Activated CD4-positive, alpha-beta T cell treated with anti-CD3 and anti-CD28 coated beads for 36 hours (primary cell): Measurements from ENCODE around the gene ESYT2. TPM values are rescaled to one million over a fixed set of nuclear protein-coding genes. Genes with fewer than 3 reads are reported as not detected.
"Not testable (repeated sequence)": the region's sequence is repeated elsewhere in the genome, so short reads cannot be mapped to it uniquely, and the experiment has no call there.

Source experiments
- ATAC-seq: fragments of 200-7000 bp; cut with Tn5 transposase; one replicate; pipeline ENCODE4 v1.10.0; 2021; ENCODE audit warnings: mild to moderate bottlenecking, moderate library complexity
- CTCF ChIA-PET: fragments of 350-600 bp; sonication (Branson Sonifier 250); formaldehyde crosslinking; loops from one replicate; lab custom pipeline; 2021; ENCODE audit warnings: antibody characterized with exemption; lab: Charles Lee
- POLR2A ChIA-PET: fragments of 350-600 bp; sonication (Branson Sonifier 250); formaldehyde crosslinking; loops from one replicate; lab custom pipeline; 2021; ENCODE audit warnings: antibody characterized with exemption, inconsistent platforms; lab: Charles Lee
- DNase-seq: peaks from one replicate; pipeline ENCODE4 v3.0.0-alpha.2; 2020
- H3K27ac Mint-ChIP-seq: one replicate; pipeline ENCODE4 v1.8.0; 2021; ENCODE audit warnings: mixed read lengths
- H3K27me3 Mint-ChIP-seq: one replicate; pipeline ENCODE4 v1.8.0; 2021; ENCODE audit warnings: mixed read lengths
- H3K36me3 Mint-ChIP-seq: one replicate; pipeline ENCODE4 v1.8.0; 2021; ENCODE audit warnings: low read depth, mixed read lengths
- H3K4me1 Mint-ChIP-seq: one replicate; pipeline ENCODE4 v1.8.0; 2021; ENCODE audit warnings: mixed read lengths
- H3K4me3 Mint-ChIP-seq: one replicate; pipeline ENCODE4 v1.8.0; 2021; ENCODE audit warnings: mild to moderate bottlenecking, moderate library complexity, mixed read lengths
- H3K9me3 Mint-ChIP-seq: one replicate; pipeline ENCODE4 v1.8.0; 2021; ENCODE audit warnings: low read depth, mixed read lengths
- intact Hi-C, 2 experiments: fragments of 100-400 bp; cut with DNase I in 1 of 2; cut with micrococcal nuclease in 1 of 2; formaldehyde crosslinking; loops; one replicate each; pipeline versions ENCODE4 v1.14.2 to v1.15.1; 2022 to 2024; cut with DNase I, micrococcal nuclease
- total RNA-seq, 2 experiments: library from RNA; stranded (reverse); gene quantifications; one replicate each; pipeline ENCODE4 v1.2.3, GENCODE V29; 2021

The ESYT2 gene
- 10 to 100 TPM; 68.5 to 73.7 TPM for total RNA-seq

GRCh38 chr7:158829342-158830210 is at the start of gene ESYT2:
ESYT2 (minus strand) TSS chr7:158829509; CDS start chr7:158829418, 91 bp downstream.
- intact Hi-C loops, result loop anchor here (1.0 to 5.0 kb wide), 13 partner anchors 11 to 188 kb away; partner anchors contain the start of genes DYNC2I1 (in 2 of the 2) and NCAPG2 (in 2 of the 2)
- POLR2A ChIA-PET, result interaction anchor here (1.0 to 1.3 kb wide), 6 partner anchors 9 to 125 kb away, joined by 3 to 4 read pairs (median 4); partner anchors contain the start of gene NCAPG2
- Mint-ChIP-seq H3K27me3 (no peaks in the 10 kb centered on the region), H3K9me3 (no peaks in the 10 kb centered on the region), H3K27ac (peak within 1 kb of the TSS; percentile 85), H3K36me3 (peaks cover 16% of the 10 kb centered on the region), H3K4me3 (peak within 1 kb of the TSS; percentile 94), H3K4me1 (peaks cover 34% of the 10 kb centered on the region)
- DNase-seq (peak; percentile 99), ATAC-seq (peak; percentile 78)
- CTCF ChIA-PET, result interaction anchor here (0.6 to 2.2 kb wide), 3 partner anchors 18 to 32 kb away, joined by 3 to 9 read pairs (median 3); no protein-coding TSS in a partner anchor

- H3K9me3 Mint-ChIP-seq, ATAC-seq, H3K4me3 Mint-ChIP-seq, POLR2A ChIA-PET, H3K4me1 Mint-ChIP-seq, CTCF ChIA-PET, DNase-seq, H3K27ac Mint-ChIP-seq, H3K27me3 Mint-ChIP-seq, intact Hi-C loops: not testable (repeated sequence)
- H3K36me3 Mint-ChIP-seq, result peaks cover 27% of the 10 kb centered on the region
Observed at GRCh38 chr7:158878151-158879079, 49.1 kb upstream of the ESYT2 start.

GRCh38 chr7:158876984-158877383 is 47.7 kb upstream of the ESYT2 start:
- Mint-ChIP-seq H3K27me3 (no peaks in the 10 kb centered on the region), H3K36me3 (peaks cover 26% of the 10 kb centered on the region), H3K9me3 (no peaks in the 10 kb centered on the region), H3K4me3 (no peak overlapping the region), H3K4me1 (no peaks in the 10 kb centered on the region), H3K27ac (no peak overlapping the region)
- intact Hi-C loops, result no loop called here
- POLR2A ChIA-PET, result no interaction called here
- CTCF ChIA-PET, result no interaction called here
- DNase-seq (no peak), ATAC-seq (no peak)

DNA sequence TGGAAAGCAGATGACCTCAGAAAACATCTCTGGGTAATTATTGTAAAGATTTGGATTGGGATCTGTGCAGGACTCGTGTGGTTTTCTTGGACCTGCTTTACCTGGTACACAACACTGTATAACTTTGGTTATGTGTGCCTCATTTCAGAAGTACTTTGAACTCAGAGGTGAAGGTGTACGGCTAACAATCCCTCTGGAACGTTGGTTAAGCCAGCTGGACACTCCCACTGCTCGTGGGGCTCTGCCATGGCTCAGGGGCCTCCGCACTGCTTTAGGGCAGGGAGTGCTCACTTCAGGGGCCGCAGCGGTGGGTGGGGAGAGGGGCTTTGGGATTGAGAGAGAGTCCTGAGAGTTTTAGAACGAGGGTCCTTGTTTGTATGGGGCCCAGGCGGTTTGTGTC is 40.6 kb upstream of the ESYT2 start:
- POLR2A ChIA-PET, result no interaction called here
- H3K4me3 Mint-ChIP-seq, result no peak overlapping the region
- CTCF ChIA-PET, result no interaction called here
- peaks cover 17% of the 10 kb centered on the region for H3K36me3 Mint-ChIP-seq
- intact Hi-C loops, result no loop called here
- no peak for DNase-seq
- peaks cover 14% of the 10 kb centered on the region for H3K4me1 Mint-ChIP-seq
- H3K27me3 Mint-ChIP-seq, result no peaks in the 10 kb centered on the region
- no peak overlapping the region for H3K27ac Mint-ChIP-seq
- ATAC-seq, result no peak
- no peaks in the 10 kb centered on the region for H3K9me3 Mint-ChIP-seq

GRCh38 chr7:158868764-158869410 is 39.6 kb upstream of the ESYT2 start:
- POLR2A ChIA-PET, result no interaction called here

GRCh38 chr7:158867214-158867984 is 38.1 kb upstream of the ESYT2 start:
- POLR2A ChIA-PET, result no interaction called here
- no peaks in the 10 kb centered on the region for H3K9me3 Mint-ChIP-seq
- H3K27me3 Mint-ChIP-seq, result no peaks in the 10 kb centered on the region
- H3K4me1 Mint-ChIP-seq, result peaks cover 35% of the 10 kb centered on the region
- ATAC-seq (no peak), DNase-seq (no peak)
- peaks cover 19% of the 10 kb centered on the region for H3K36me3 Mint-ChIP-seq
- CTCF ChIA-PET, result interaction anchor here (0.5 to 1.5 kb wide), 3 partner anchors 13 to 250 kb away, joined by 3 to 4 read pairs (median 3); no protein-coding TSS in a partner anchor
- H3K27ac Mint-ChIP-seq, result no peak overlapping the region
- H3K4me3 Mint-ChIP-seq, result no peak overlapping the region
- intact Hi-C loops, result loop anchor here in 1 of 2 experiments (2.0 kb wide), 1 partner anchor 73 kb away; no protein-coding TSS in a partner anchor

More at GRCh38 chr7:158868764-158869410, 39.6 kb upstream of the ESYT2 start:
- CTCF ChIA-PET, result interaction anchor here (0.6 to 1.5 kb wide), 2 partner anchors 18 to 61 kb away, joined by 3 read pairs; no protein-coding TSS in a partner anchor
- no peaks in the 10 kb centered on the region for H3K27me3 Mint-ChIP-seq
- no peak overlapping the region for H3K4me3 Mint-ChIP-seq
- H3K9me3 Mint-ChIP-seq, result no peaks in the 10 kb centered on the region
- intact Hi-C loops, result no loop called here
- no peak for DNase-seq
- H3K27ac Mint-ChIP-seq, result no peak overlapping the region
- peaks cover 17% of the 10 kb centered on the region for H3K36me3 Mint-ChIP-seq
- ATAC-seq, result no peak
- H3K4me1 Mint-ChIP-seq, result peaks cover 24% of the 10 kb centered on the region

- POLR2A ChIA-PET, result no interaction called here
- H3K27ac Mint-ChIP-seq, result no peak overlapping the region
- no peak overlapping the region for H3K4me3 Mint-ChIP-seq
- intact Hi-C loops, result loop anchor here in 1 of 2 experiments (2.0 kb wide), 2 partner anchors 57 to 75 kb away; no protein-coding TSS in a partner anchor
- DNase-seq, result no peak
- no peak for ATAC-seq
- H3K9me3 Mint-ChIP-seq, result no peaks in the 10 kb centered on the region
- H3K27me3 Mint-ChIP-seq, result no peaks in the 10 kb centered on the region
- H3K36me3 Mint-ChIP-seq, result peaks cover 12% of the 10 kb centered on the region
- H3K4me1 Mint-ChIP-seq, result peaks cover 37% of the 10 kb centered on the region
- CTCF ChIA-PET, result no interaction called here
Observed at GRCh38 chr7:158865977-158866376, 36.7 kb upstream of the ESYT2 start.

- Mint-ChIP-seq H3K4me1 (peaks cover 34% of the 10 kb centered on the region), H3K9me3 (no peaks in the 10 kb centered on the region), H3K4me3 (peak overlapping the region; percentile 49), H3K36me3 (peaks cover 8% of the 10 kb centered on the region), H3K27ac (peak overlapping the region; percentile 92), H3K27me3 (no peaks in the 10 kb centered on the region)
- CTCF ChIA-PET, result no interaction called here
- ATAC-seq (no peak), DNase-seq (peak; percentile 41)
- intact Hi-C loops, result loop anchor here in 1 of 2 experiments (2.0 kb wide), 1 partner anchor 57 kb away; no protein-coding TSS in a partner anchor
- POLR2A ChIA-PET, result no interaction called here
Observed at GRCh38 chr7:158865462-158865922, 36.2 kb upstream of the ESYT2 start.

DNA sequence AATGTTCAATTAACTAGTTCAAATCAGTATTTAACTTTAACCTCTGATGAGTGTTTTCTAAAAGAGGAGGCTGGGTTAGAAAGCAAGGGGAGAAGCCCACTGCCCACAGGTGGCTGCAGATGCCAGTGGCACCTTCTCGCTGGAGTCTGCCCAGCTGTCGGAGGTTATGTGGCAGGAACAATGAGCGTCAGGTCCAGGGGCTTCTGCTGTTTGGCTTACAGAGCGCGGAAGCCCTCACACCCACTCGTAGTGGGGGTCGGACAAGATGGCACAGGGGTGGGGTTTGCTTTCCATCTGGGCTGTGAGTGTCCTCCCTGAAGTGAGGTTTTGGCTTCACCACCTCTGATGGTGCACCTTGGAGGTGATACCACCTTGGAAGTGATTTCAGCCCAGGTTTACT is 35.5 kb upstream of the ESYT2 start:
- Mint-ChIP-seq H3K36me3 (peaks cover 8% of the 10 kb centered on the region), H3K4me3 (peak overlapping the region; percentile 78), H3K9me3 (no peaks in the 10 kb centered on the region), H3K4me1 (peaks cover 34% of the 10 kb centered on the region), H3K27ac (peak overlapping the region; percentile 92), H3K27me3 (no peaks in the 10 kb centered on the region)
- no peak for ATAC-seq
- ChIA-PET POLR2A (interaction anchor here (2.0 kb wide), 1 partner anchor 160 kb away, joined by 12 read pairs; the partner anchor contains the start of gene NCAPG2), CTCF (no interaction called here)
- no peak for DNase-seq
- intact Hi-C loops, result loop anchor here (1.0 to 5.0 kb wide), 3 partner anchors 9 to 88 kb away; partner anchors contain the start of gene DYNC2I1 (in 1 of the 2)

GRCh38 chr7:158864507-158864820 is 35.2 kb upstream of the ESYT2 start:
- H3K4me3 Mint-ChIP-seq, result peak overlapping the region; percentile 78
- ChIA-PET CTCF (interaction anchor here (1.2 kb wide), 1 partner anchor 9 kb away, joined by 5 read pairs; no protein-coding TSS in a partner anchor), POLR2A (interaction anchor here (0.7 to 2.0 kb wide), 7 partner anchors 17 to 160 kb away, joined by 3 to 12 read pairs (median 4); partner anchors contain the start of gene NCAPG2)
- H3K27ac Mint-ChIP-seq, result peak overlapping the region; percentile 92
- H3K4me1 Mint-ChIP-seq, result peaks cover 37% of the 10 kb centered on the region
- DNase-seq (no peak), ATAC-seq (no peak)
- intact Hi-C loops, result loop anchor here (1.0 to 5.0 kb wide), 3 partner anchors 8 to 87 kb away; partner anchors contain the start of gene DYNC2I1 (in 1 of the 2)
- peaks cover 8% of the 10 kb centered on the region for H3K36me3 Mint-ChIP-seq
- no peaks in the 10 kb centered on the region for H3K9me3 Mint-ChIP-seq
- H3K27me3 Mint-ChIP-seq, result no peaks in the 10 kb centered on the region
